ENCODE measurements around the gene ZNF32. TPM values are rescaled to one million over a fixed set of nuclear protein-coding genes. Genes with fewer than 3 reads are reported as not detected.
A peak's percentile ranks its signal among the peaks of the same experiment; 100 is the strongest.

Gene ZNF32
- total RNA-seq, 4 donors from 2014 or later, result 24.9 to 45.4 (median 36.8) TPM

- Histone ChIP-seq H3K36me3 (no peaks in the 10 kb centered on the region), H3K9me3 (no peaks in the 10 kb centered on the region), H3K4me1 (peaks cover 28% of the 10 kb centered on the region), H3K27me3 (no peaks in the 10 kb centered on the region), H3K4me3 (peak overlapping the region; percentile 52), H3K27ac (peak overlapping the region; percentile 56)
- 2% methylated on average over 22 of the region's 25 CpGs for WGBS
- peak in 1 of 2 donors; percentile 83 for DNase-seq (ENCODE audit: low spot score in 2 of 2)
- TF ChIP-seq POLR2AphosphoS5 (IDR thresholded peaks at IDR 0.05) (no peak), EP300 (IDR thresholded peaks at IDR 0.05) (no peak), CTCF (IDR thresholded peaks at IDR 0.05) (no peak), POLR2A (IDR thresholded peaks at IDR 0.05) (no peak)
Measured at GRCh38 chr10:43689618-43689954, 40.9 kb upstream of the ZNF32 start.

- 72% methylated on average over 24 of the region's 25 CpGs for WGBS
- peak; percentile 62 to 71 for DNase-seq (ENCODE audit: low spot score in 2 of 2)
- Histone ChIP-seq H3K4me1 (peaks cover 28% of the 10 kb centered on the region), H3K27ac (no peak overlapping the region), H3K4me3 (peak overlapping the region; percentile 52), H3K36me3 (no peaks in the 10 kb centered on the region), H3K27me3 (no peaks in the 10 kb centered on the region), H3K9me3 (no peaks in the 10 kb centered on the region)
- TF ChIP-seq POLR2A (IDR thresholded peaks at IDR 0.05) (no peak), CTCF (IDR thresholded peaks at IDR 0.05) (no peak), POLR2AphosphoS5 (IDR thresholded peaks at IDR 0.05) (no peak), EP300 (IDR thresholded peaks at IDR 0.05) (no peak)
Measured at GRCh38 chr10:43689007-43689491, 40.4 kb upstream of the ZNF32 start.

GRCh38 chr10:43688348-43688892, 39.7 kb upstream of the ZNF32 start:
- H3K27ac ChIP-seq, result no peak overlapping the region
- no peaks in the 10 kb centered on the region for H3K36me3 ChIP-seq
- peak in 1 of 2 donors; percentile 46 for DNase-seq (ENCODE audit: low spot score in 2 of 2)
- no peaks in the 10 kb centered on the region for H3K27me3 ChIP-seq
- peaks cover 28% of the 10 kb centered on the region for H3K4me1 ChIP-seq
- H3K4me3 ChIP-seq, result no peak overlapping the region
- WGBS, result 96% methylated on average over 16 of the region's 16 CpGs
- no peaks in the 10 kb centered on the region for H3K9me3 ChIP-seq
- TF ChIP-seq POLR2A (IDR thresholded peaks at IDR 0.05) (no peak), CTCF (IDR thresholded peaks at IDR 0.05) (no peak), POLR2AphosphoS5 (IDR thresholded peaks at IDR 0.05) (no peak), EP300 (IDR thresholded peaks at IDR 0.05) (no peak)

- no peaks in the 10 kb centered on the region for H3K9me3 ChIP-seq
- H3K36me3 ChIP-seq, result no peaks in the 10 kb centered on the region
- H3K4me3 ChIP-seq, result no peak overlapping the region
- TF ChIP-seq CTCF (IDR thresholded peaks at IDR 0.05) (no peak), EP300 (IDR thresholded peaks at IDR 0.05) (no peak), POLR2AphosphoS5 (IDR thresholded peaks at IDR 0.05) (no peak), POLR2A (IDR thresholded peaks at IDR 0.05) (no peak)
- H3K4me1 ChIP-seq, result peaks cover 27% of the 10 kb centered on the region
- 86% methylated on average over 7 of the region's 7 CpGs for WGBS
- H3K27me3 ChIP-seq, result no peaks in the 10 kb centered on the region
- DNase-seq (ENCODE audit: low spot score in 2 of 2), result no peak
- H3K27ac ChIP-seq, result no peak overlapping the region
Measured at GRCh38 chr10:43687373-43687772, 38.7 kb upstream of the ZNF32 start.

GRCh38 chr10:43686414-43686813, 37.7 kb upstream of the ZNF32 start:
- no peak for DNase-seq (ENCODE audit: low spot score in 2 of 2)
- H3K4me3 ChIP-seq, result no peak overlapping the region
- H3K9me3 ChIP-seq, result no peaks in the 10 kb centered on the region
- no peaks in the 10 kb centered on the region for H3K36me3 ChIP-seq
- peaks cover 18% of the 10 kb centered on the region for H3K4me1 ChIP-seq
- H3K27me3 ChIP-seq, result no peaks in the 10 kb centered on the region
- no peak overlapping the region for H3K27ac ChIP-seq
- WGBS, result 100% methylated on average over 4 of the region's 6 CpGs
- no peak for TF ChIP-seq POLR2A (IDR thresholded peaks at IDR 0.05)

GRCh38 chr10:43685744-43686143, 37.1 kb upstream of the ZNF32 start:
- no peaks in the 10 kb centered on the region for H3K36me3 ChIP-seq
- DNase-seq (ENCODE audit: low spot score in 2 of 2), result peak in 1 of 2 donors; percentile 44
- H3K4me3 ChIP-seq, result no peak overlapping the region
- no peak overlapping the region for H3K27ac ChIP-seq
- no peaks in the 10 kb centered on the region for H3K27me3 ChIP-seq
- TF ChIP-seq EP300 (IDR thresholded peaks at IDR 0.05), result no peak
- TF ChIP-seq POLR2A (IDR thresholded peaks at IDR 0.05), result no peak
- TF ChIP-seq CTCF (IDR thresholded peaks at IDR 0.05), result no peak
- no peak for TF ChIP-seq POLR2AphosphoS5 (IDR thresholded peaks at IDR 0.05)
- H3K4me1 ChIP-seq, result peaks cover 15% of the 10 kb centered on the region
- H3K9me3 ChIP-seq, result no peaks in the 10 kb centered on the region
- 88% methylated on average over 8 of the region's 8 CpGs for WGBS
